ENCODE results near the gene SORCS3.

The SORCS3 gene

GRCh38 chr10:105268961-105269360 lies 627.9 kb downstream of the SORCS3 start:
- no peak for DNase-seq (ENCODE audit: low spot score)

- no peak for DNase-seq (ENCODE audit: low spot score)
These were observed 628.6 kb downstream of the SORCS3 start for GRCh38 chr10:105269689-105270088.

GRCh38 chr10:105274556-105275070 lies 633.5 kb downstream of the SORCS3 start:
- peak; percentile 39 for DNase-seq (ENCODE audit: low spot score)

GRCh38 chr10:105278439-105278838 lies 637.3 kb downstream of the SORCS3 start:
- DNase-seq (ENCODE audit: low spot score), result no peak

GRCh38 chr10:105279101-105279500 lies 638.0 kb downstream of the SORCS3 start:
- DNase-seq (ENCODE audit: low spot score), result no peak

GRCh38 chr10:105280895-105281294 lies 639.8 kb downstream of the SORCS3 start:
- no peak for DNase-seq (ENCODE audit: low spot score)

- DNase-seq (ENCODE audit: low spot score), result no peak
These were observed 643.6 kb downstream of the SORCS3 start for GRCh38 chr10:105284476-105285215.

- no peak for DNase-seq (ENCODE audit: low spot score)
These were observed 646.9 kb downstream of the SORCS3 start for GRCh38 chr10:105288026-105288425.

GRCh38 chr10:105288613-105289012 lies 647.5 kb downstream of the SORCS3 start:
- no peak for DNase-seq (ENCODE audit: low spot score)

GRCh38 chr10:105291571-105291970 lies 650.5 kb downstream of the SORCS3 start:
- DNase-seq (ENCODE audit: low spot score), result no peak

GRCh38 chr10:105292236-105292635 lies 651.1 kb downstream of the SORCS3 start:
- DNase-seq (ENCODE audit: low spot score), result no peak

All from activated CD4-positive, alpha-beta T cell treated with anti-CD3 and anti-CD28 coated beads, Interleukin-2, Interleukin-4, amounts not matched to agents 100 ng/mL and 50 ng/mL, durations not matched to agents 16 hours and 8 hours (primary cell).